HG02840 (cell line): ENCODE results near the gene ZSCAN18.

Source experiments
- ATAC-seq: cut with Tn5 transposase; IDR thresholded peaks from one replicate; pipeline ENCODE4 v1.9.1; 2021; ENCODE audit warnings: mild to moderate bottlenecking, moderate library complexity, moderate number of reproducible peaks; ENCODE audit not compliant: unreplicated experiment, low FRiP score

The ZSCAN18 gene

DNA sequence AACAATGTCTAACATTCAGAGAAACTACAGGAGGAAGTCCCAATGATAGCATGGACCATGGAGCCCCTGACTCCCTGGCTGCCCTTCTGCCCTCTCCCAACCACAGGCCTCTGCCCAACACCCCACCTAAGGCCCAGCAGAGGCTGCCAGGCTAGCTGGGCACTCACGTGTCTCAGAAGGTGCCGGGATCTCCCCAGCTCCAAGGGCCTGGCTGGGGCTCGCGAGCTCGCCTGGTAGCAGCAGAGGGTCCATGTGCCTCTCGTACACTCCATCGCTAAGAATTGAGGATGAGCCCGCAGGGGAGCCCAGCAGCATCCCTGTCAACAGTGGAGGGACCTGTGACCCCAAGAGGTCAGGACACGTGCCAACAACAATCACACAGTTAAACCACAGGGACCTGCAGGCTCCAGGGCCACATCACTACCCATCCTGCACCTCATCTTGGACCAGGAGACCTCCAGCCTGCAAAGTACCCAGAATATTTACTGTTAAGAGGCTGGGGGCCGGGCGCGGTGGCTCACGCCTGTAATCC, 9.4 kb downstream of the ZSCAN18 start:
- ATAC-seq = no peak

DNA sequence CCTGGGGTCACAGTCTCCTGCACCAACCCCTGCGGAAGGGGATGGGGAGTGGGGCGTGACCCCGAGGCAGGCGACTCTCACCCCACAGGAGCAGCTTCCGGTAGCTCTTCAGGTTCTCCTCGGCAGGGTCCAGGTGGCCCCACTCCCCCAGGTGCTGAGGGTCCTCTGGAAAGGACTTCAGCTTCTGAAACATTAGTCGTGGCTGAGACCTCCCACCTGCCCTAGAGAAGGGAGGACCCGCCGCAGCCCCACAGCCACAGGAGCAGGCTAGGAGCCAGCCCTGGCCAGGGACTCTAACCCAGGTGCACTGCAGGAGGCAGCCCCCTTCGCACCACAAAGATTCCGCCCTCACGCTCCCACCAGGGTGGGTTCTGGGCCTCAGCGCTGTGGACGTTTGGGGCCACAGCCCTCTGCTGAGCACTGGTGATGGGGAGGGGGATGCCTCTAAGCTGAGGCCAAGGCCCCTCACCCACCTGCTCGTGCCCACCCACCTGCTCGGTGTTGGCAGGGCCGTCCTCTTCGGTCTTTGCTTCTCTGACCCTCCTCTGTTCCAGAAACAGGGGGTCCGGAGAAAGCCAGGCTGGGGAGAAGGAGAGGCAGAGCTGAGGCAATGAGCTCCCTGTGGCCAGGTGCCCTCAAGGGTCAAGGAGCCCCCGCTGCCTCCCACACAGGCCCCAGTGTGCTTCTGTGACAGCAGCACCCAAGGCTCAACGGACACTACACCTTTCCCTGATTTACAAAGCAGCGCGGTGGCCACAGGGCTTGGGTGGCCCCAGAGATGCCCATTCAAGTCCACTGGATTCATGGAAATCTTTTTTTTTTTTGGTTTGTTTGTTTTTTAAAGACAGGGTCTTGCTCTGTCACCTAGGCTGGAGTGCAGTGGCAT, 11.0 kb downstream of the ZSCAN18 start:
- ATAC-seq = no peak

DNA sequence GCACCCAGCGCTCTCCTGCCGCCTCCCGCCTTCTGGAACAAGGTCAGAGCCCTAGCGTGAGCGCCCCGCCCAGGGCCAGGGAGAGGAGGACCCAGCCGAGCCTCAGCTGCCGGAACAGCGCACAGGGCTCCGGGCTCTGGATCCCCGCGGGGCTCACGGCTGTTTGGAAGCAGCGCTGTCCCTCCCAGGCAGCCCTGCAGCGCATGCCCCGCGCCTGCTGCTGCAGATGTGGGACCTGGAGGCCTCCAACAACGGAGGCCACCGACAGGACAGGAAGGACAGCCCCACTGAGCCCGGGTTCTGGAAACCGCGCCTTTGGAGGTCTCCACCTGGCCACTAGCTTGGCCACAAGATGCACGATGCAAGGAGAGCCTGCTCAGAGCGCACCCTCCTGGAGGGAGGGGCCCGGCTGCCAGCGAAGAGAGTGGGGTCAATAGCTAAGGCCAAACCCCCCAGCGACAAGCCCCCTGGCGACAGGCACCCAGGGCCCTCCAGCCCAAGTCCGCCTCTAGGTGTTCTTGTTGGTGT, 12.6 kb downstream of the ZSCAN18 start:
- ATAC-seq = no peak

DNA sequence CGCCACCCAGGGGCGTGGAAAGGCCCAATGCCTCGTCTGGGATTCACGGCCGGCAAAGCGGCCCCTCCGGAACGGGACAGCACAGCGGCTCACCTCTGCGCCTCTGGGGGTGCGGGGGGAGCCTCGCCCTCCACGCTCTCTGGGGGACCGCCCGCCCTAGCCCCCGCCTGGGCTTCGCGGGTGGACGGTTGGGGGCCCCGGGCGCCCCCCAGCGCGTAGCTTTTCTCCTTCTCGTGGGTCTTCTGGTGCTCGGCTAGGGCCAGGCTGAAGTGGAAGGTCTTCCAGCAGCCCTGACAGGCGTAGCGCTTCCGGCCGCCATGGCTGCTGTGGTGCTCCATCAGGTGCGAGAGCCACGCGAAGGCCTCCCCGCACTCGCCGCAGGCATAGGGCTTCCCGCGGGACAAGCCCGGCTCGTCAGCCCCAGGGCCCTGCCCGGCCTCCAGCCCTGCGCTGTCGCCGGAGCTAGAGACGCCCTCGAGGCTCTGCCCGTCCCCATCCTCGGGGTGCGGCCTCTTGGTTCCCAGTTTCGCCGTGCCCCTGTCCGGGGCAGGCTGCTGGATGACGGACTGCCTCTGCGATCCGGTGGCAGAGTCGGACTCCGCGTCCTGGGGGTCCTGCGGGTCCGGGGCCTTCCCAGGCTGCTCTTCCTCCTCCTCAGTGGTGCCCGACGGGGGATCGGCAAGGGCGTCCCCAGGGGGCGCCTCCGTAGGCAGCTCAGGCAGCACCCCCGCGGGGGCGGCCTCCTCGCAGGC, 13.3 kb downstream of the ZSCAN18 start:
- ATAC-seq = no peak

DNA sequence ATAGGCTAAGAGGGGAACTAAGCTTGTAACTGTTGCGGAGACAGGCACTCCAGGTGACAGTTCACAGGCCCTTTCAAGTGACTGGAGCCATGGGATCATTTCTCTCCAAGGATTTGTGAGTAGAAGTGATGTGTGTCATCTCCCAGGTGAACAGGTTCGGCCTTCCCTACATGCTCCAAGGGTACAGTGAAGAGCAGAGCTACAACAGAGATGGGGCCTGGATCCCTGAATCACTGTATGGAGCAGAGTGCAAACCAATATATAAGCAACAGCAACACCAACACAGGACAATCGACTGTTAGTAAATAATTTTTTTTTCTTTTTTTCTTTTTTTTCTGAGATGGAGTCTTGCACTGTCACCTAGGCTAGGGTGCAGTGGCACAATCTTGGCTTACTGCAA, 15.0 kb downstream of the ZSCAN18 start:
- ATAC-seq = no peak

DNA sequence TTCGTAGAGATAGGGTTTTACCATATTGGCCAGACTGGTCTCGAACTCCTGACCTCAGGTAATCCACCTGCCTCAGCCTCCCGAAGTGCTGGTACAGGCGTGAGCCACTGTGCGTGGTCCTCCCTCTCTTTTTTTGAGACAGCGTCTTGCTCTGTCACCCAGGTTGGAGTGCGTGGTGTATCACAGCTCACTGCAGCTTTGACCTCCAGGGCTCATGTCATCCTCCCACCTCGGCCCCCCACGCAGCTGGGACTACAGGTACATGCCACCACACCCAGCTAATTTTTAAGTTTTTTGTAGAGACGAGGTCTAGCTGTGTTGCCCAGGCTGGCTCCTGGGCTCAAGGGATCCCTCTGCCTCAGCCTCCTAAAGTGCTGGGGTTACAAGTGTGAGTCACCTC, 18.2 kb downstream of the ZSCAN18 start:
- ATAC-seq = no peak

DNA sequence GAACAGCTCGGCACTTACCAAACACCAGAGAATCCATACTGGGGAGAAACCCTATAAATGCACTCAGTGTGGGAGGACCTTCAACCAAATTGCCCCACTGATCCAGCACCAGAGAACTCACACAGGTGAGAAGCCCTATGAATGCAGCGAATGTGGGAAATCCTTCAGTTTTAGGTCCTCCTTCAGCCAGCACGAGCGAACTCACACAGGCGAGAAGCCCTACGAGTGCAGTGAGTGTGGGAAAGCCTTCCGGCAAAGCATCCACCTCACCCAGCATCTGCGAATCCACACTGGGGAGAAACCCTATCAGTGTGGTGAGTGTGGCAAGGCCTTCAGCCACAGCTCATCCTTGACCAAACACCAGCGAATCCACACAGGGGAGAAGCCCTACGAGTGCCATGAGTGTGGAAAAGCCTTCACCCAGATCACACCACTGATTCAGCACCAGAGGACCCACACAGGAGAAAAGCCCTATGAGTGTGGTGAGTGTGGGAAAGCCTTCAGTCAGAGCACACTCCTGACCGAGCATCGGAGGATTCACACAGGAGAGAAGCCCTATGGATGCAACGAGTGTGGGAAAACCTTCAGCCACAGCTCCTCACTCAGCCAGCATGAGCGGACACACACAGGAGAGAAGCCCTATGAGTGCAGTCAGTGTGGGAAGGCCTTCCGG, 30.7 kb downstream of the ZSCAN18 start:
- no peak for ATAC-seq

DNA sequence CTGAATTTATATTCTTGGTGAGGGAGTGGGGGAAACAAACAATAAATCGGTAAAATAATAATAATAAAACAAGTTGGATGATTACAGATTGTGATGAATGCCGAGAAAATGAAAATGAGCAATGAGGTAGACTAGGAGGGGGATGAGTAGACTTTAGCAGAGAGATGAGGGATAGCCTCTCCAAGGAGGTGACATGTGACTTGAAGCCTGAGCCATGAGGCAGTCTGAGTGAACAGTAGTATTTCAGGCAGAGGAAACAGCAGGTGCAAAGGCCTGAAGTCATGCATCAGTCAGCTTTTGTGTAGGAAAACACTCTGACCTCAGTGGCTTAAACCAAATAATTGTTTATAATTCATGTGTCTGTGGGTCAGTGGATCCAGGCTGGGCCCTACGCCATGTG, 34.3 kb downstream of the ZSCAN18 start:
- no peak for ATAC-seq

DNA sequence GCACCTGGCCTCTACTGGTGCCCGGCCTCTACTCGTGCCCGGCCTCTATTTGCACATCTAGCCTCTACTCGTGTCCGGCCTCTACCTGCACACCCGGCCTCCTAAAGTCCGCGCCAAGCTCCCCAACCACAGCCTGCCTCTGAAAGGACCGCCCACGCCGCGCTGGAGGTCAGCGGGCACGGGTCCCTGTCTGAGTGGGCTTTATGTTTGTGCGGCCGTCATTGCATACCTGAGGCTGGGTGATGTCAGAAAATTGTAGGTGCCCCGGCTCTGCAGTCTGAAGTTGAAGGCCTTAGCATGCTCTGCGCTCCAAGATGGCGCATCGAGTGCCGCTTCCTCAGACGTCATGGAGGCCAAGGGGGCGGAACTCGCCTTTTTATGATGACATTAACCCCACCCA, 37.8 kb downstream of the ZSCAN18 start:
- ATAC-seq = no peak

DNA sequence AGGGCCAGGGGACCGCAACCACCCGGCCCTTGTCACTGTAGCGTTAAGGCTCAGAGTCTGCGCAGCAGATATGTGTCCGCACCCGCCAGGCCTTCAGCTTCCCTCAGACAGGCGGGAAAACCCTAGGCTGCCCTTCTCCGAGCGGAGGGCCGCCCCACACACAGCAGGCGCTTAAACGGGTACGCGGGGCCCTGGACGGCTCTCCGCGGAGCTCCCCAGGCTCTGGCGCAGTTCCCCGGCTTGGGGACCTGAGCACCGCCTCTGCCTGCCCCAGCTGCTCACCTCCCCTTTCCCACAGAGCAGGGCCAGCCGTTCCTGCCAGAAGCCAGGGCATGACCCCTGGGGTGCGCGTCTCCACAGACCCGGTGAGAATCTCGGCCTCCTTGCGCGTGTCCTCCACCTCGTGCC, 38.4 kb downstream of the ZSCAN18 start:
- ATAC-seq = no peak

DNA sequence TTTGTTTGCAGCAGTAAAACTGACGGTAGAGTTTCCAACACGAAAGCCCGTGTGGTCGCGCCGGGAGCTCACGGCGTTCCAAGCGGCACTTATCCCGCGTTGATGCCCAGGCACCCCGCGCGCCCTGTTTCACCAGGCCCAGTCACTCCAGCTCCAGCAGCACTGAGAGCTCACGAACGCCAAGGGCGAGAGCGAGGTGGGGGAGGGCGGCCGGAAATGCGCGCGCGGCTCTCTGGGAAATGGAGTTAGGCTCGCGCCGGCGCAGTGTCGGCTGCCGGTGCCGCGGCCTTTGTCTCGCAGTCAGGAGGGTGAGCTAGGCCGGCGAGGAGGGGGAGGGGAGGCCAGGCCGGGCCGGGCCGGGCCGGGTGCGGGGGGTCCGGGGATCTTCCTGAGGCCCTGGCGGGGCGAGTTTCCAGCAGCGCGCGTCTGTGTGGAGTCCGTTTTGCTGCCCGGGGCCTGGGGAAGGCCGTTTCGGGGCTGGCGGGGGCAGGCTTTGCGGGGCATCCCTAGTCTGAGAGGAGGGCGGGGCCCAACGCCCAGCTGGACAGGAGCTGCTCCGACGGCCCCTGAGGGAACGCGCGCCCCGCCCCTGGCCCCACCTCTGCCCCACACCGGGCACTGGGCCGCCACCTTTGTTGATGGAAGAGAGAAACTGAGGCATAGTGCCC, 38.9 kb downstream of the ZSCAN18 start, which contains the start of gene ZNF135:
ZNF135 (plus strand) TSS at position 280 of the 668 bp plus-strand sequence. CDS start 721 bp downstream, outside the sequence.
- ATAC-seq = no peak

DNA sequence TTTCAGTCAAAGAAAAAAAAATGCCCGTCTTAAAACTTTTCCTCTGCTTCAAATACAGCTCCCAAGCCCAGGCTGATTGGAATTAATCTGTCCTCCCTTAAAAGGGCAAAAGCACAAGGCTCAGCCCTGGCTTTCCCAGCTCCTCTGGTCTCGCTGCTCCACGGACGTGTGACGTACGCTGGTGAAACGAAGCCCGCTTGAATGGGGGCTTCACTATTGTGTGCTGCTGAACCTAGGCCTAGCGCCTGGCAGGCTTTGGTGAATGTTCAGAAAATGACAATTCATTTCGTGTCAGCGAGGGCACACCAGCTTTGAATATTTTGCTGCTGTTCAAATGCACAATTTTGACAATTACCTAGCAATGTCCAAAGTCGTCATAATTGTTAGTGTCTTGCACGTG, 39.6 kb downstream of the ZSCAN18 start:
- ATAC-seq = no peak

DNA sequence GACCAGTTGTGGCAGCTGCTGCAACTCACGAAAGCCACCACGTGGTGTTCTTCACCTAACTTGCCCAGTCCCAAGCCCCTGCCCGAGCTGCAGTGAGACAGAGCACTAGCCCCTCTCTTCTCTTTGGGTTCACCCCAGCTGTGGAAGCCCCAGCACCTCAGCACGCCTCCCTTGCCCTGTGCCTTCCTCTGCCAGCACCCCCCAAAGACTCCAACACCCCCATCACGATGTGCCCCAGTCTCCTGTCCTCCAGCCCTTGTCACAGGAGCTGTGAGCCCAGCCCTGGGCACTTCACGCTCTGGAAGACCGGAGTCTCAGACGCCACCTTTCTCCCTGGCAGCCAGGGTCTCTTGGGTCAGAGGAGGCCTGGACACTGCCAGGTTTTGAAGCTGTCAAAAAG, 41.2 kb downstream of the ZSCAN18 start:
- ATAC-seq = no peak

DNA sequence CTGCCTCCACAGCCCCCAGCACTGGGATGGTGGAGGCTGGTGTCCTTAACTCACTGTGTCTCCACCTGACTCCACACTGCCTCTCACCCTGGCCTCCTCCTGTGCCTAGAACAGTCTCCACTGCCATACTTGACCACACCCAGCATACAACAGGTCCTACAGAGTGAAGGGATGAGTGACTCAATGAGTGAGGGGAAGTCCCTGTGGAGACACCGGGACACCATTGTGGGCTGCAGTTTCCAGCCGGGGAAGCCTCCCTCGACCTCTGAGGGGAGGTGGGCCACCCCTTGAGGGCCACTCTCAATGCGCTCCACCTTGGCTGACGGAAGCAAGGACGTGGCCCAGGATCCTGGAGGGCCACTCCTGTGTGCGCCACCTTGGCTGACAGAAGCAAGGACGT, 41.8 kb downstream of the ZSCAN18 start:
- no peak for ATAC-seq

DNA sequence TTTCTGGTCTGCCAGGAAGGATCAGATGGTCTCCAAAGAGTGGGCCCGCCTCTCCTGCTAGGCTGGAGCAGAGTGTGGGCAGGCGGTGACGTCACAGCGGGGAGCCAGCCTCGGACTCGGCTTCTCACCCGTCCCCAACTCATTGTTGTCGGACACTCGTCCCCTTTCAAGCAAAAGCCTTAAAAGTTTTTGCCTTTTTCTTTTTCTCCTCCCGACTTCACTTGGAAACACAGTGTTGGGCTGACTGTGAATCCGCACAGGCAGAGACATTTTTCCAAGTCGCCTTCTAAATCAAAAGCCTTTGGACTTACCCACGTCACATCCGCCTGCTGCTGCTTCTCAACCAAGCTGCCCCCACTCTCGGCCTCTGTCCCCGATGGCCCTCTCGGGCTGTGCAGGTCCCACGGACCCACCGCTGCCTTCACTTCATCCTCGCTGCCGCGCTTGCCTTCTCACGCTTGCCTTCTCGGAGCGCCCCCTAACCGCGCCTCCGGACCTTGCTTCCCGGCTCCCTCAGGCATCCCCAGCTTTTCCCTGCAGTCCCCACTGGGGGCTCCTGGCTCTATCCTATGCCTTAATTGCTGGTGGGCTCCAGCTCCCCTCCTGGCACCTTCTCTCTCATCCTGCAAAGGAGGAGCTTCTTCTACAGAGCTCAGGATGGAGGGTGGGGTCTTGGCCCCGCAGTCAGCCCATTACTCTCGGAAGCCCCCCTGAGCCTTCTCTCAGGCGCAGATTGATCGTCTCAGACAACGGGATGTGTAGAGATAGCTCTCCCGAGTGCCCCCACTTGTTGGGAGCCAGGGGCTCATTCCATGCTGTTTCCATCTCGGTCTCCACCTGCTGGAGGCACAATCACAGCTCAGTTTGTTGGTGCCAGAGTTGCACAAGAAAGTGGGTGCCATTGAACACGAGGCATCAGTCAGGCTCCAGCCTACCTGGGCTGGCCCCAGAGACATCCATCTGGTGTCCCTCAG, 42.8 kb downstream of the ZSCAN18 start:
- no peak for ATAC-seq

DNA sequence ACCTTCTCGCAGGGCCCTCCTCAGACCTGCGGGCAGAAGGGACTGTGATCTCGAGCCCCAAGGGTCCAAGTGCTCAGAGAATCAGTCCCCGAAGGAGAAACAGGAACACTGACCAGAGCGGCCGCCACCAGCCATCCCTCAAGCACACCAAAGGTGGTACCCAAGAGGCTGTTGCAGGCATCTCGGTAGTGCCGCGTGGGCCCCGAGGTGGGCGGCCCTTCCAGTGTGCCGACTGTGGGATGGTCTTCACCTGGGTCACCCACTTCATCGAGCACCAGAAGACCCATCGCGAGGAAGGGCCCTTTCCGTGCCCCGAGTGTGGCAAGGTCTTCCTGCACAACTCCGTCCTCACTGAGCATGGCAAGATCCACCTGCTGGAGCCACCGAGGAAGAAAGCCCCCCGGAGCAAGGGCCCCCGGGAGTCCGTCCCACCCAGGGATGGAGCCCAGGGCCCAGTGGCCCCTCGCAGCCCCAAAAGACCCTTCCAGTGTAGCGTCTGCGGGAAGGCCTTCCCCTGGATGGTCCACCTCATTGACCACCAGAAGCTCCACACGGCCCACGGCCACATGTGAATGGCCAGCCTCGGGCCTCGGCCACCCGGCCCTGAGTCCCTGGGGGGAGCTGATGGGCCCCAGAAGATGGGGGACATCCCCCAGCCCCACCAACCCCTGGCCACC, 44.4 kb downstream of the ZSCAN18 start:
- no peak for ATAC-seq

DNA sequence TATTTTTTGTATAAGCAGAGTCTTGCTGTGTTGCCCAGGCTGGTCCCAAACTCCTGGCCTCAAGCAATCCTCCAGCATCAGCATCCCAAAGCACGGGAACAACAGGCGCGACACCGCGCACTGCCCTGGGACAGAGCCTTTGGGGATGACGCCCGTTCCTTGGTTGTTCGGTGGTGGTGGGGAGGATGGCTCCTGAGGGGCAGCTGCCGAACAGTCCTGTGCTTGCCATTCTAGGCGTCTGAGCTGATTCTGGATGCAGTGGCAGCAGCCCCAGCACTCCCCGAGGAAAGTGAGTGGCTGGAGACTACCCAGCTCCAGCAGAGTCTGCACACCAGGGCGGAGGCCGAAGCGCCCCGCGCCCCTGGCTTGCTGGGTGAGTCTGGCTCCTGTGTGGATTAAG, 45.8 kb downstream of the ZSCAN18 start:
- ATAC-seq = no peak

DNA sequence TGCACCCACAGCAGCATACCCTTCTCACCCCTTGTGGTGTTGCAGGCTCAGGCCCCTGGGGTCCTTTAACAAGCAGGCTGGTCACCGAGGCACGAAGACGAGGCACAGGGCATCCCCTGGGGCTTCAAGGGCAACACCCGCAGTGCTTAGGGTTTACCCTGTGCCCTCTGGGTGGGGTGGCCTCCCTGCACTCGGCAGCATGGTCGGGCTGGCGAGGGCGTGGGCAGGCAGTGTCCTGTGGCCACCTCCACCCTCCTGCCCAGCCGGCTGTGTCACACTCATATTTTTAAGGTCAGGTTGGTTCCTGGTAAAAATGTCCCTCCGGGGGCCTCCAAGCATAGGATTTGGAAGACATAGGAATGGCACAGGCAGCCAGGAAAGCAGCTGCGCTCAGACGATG, 50.4 kb downstream of the ZSCAN18 start:
- ATAC-seq = no peak
